Esophagus muscularis mucosa (tissue), 3 donors: ENCODE measurements around the gene DDX24.

Experiments
- CTCF ChIP-seq, 3 experiments: fragments of 200-600 bp in 2 of 3; fragments of 450-650 bp in 1 of 3; sonication (generic) in 2 of 3; IDR thresholded peaks; one replicate each; pipeline ENCODE4 v1.5.1; 2017 to 2019; ENCODE audit warnings: antibody characterized with exemption in 3 of 3, mild to moderate bottlenecking in 2 of 3, moderate library complexity in 1 of 3
- EP300 ChIP-seq: sonication (generic); formaldehyde crosslinking; IDR thresholded peaks from one replicate; pipeline ENCODE4 v1.6.1; 2017; ENCODE audit warnings: antibody characterized with exemption

DNA sequence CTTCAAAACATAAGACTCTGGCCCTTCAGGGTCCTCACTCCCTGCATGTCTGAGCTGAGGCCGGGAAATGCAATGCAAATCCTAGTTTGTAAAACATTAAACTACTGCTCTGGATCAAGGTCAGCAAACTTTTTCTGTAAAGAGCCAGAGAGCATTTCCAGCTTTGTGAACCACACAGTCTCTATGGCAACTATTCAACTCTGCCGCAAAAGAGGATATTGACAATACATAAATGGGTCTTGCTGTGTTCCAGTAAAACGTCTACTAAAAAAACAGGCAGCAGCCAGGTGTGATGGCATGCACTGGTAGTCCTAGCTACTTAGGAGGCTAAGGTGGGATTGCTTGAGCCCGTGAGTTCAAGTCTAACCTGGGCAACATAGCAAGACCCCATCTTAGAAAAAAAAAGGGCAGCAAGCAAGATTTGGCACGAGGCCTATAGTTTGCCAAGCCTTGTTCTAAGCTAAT is 22.3 kb downstream of the DDX24 start:
- TF ChIP-seq EP300, result no peak
- no peak for TF ChIP-seq CTCF (IDR thresholded peaks at IDR 0.05)
